ENCODE measurements around the gene ITFG1. TPM values are rescaled to one million over a fixed set of nuclear protein-coding genes. Genes with fewer than 3 reads are reported as not detected.
"Not testable (repeated sequence)": the region's sequence is repeated elsewhere in the genome, so short reads cannot be mapped to it uniquely, and the experiment has no call there.

The ITFG1 gene
- total RNA-seq, 2 experiments from 2014 or later, result 33.7 to 37.9 TPM

- no peaks in the 10 kb centered on the region for H4K20me1 ChIP-seq (ENCODE audit: insufficient read depth, low read length)
- H3K36me3 ChIP-seq (ENCODE audit: insufficient read depth, low read length), result no peaks in the 10 kb centered on the region
- no peak overlapping the region for H3K4me3 ChIP-seq (ENCODE audit: low read depth, low read length, poor library complexity, severe bottlenecking)
- intact Hi-C loops (cut with micrococcal nuclease; ENCODE audit: unreplicated experiment), result no loop called here
- POLR2A ChIA-PET, result no interaction called here
- CTCF ChIA-PET (ENCODE audit: unreplicated experiment), result no interaction called here
- H3K79me2 ChIP-seq (ENCODE audit: insufficient read depth, low read depth, low read length), result no peaks in the 10 kb centered on the region
- DNase-seq (ENCODE audit: low spot score), result no peak
- BruUV-seq (replicated peaks), result no TSS peak
- H3K9me2 ChIP-seq (ENCODE audit: insufficient read depth, low read length), result no peaks in the 10 kb centered on the region
- no peaks in the 10 kb centered on the region for H3K9me3 ChIP-seq (ENCODE audit: low read length)
- H2AFZ ChIP-seq (ENCODE audit: low read length), result no peak overlapping the region
- H3K4me2 ChIP-seq (ENCODE audit: low read length), result no peak overlapping the region
- TF ChIP-seq EZH2phosphoT487 (IDR thresholded peaks at IDR 0.05; ENCODE audit: borderline replicate concordance, low read depth, low read length) (no peak), CTCF (conservative IDR thresholded peaks at IDR 0.05; ENCODE audit: low read length) (no peak)
- H3K27ac ChIP-seq (ENCODE audit: low read depth, low read length, poor library complexity, severe bottlenecking), result no peak overlapping the region
- no peaks in the 10 kb centered on the region for H3K4me1 ChIP-seq (ENCODE audit: insufficient read depth, low read length, poor library complexity, severe bottlenecking)
Measured at GRCh38 chr16:47182318-47182717, 278.5 kb downstream of the ITFG1 start.

DNA sequence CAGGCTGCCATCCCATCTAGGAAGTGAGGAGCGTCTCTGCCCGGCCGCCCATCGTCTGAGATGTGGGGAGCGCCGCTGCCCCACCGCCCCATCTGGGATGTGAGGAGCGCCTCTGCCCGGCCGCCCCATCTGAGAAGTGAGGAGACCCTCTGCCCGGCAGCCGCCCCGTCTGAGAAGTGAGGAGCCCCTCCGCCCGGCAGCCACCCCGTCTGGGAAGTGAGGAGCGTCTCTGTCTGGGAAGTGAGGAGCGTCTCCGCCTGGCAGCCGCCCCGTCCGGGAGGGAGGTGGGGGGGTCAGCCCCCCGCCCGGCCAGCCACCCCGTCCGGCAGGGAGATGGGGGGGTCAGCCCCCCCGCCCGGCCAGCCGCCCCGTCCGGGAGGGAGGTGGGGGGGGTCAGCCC lies 279.8 kb downstream of the ITFG1 start:
- CTCF ChIA-PET (ENCODE audit: unreplicated experiment); POLR2A ChIA-PET; BruUV-seq (replicated peaks): not testable (repeated sequence)

GRCh38 chr16:47180073-47180472 lies 280.8 kb downstream of the ITFG1 start:
- no peaks in the 10 kb centered on the region for H3K4me1 ChIP-seq (ENCODE audit: insufficient read depth, low read length, poor library complexity, severe bottlenecking)
- intact Hi-C loops (cut with micrococcal nuclease; ENCODE audit: unreplicated experiment), result no loop called here
- H4K20me1 ChIP-seq (ENCODE audit: insufficient read depth, low read length), result no peaks in the 10 kb centered on the region
- no peak overlapping the region for H3K4me3 ChIP-seq (ENCODE audit: low read depth, low read length, poor library complexity, severe bottlenecking)
- ChIA-PET POLR2A (interaction anchor here (0.6 kb wide), 1 partner anchor 689 kb away, joined by 3 read pairs; no protein-coding TSS in a partner anchor), CTCF (ENCODE audit: unreplicated experiment) (no interaction called here)
- H3K79me2 ChIP-seq (ENCODE audit: insufficient read depth, low read depth, low read length), result no peaks in the 10 kb centered on the region
- no peaks in the 10 kb centered on the region for H3K9me3 ChIP-seq (ENCODE audit: low read length)
- BruUV-seq (replicated peaks), result no TSS peak
- no peak overlapping the region for H3K4me2 ChIP-seq (ENCODE audit: low read length)
- no peaks in the 10 kb centered on the region for H3K9me2 ChIP-seq (ENCODE audit: insufficient read depth, low read length)
- no peaks in the 10 kb centered on the region for H3K36me3 ChIP-seq (ENCODE audit: insufficient read depth, low read length)
- TF ChIP-seq CTCF (conservative IDR thresholded peaks at IDR 0.05; ENCODE audit: low read length) (no peak), EZH2phosphoT487 (IDR thresholded peaks at IDR 0.05; ENCODE audit: borderline replicate concordance, low read depth, low read length) (no peak)
- no peak for DNase-seq (ENCODE audit: low spot score)
- no peak overlapping the region for H2AFZ ChIP-seq (ENCODE audit: low read length)
- no peak overlapping the region for H3K27ac ChIP-seq (ENCODE audit: low read depth, low read length, poor library complexity, severe bottlenecking)

More for the DNA sequence above, 279.8 kb downstream of the ITFG1 start:
- H3K4me3 ChIP-seq (ENCODE audit: low read depth, low read length, poor library complexity, severe bottlenecking); H3K79me2 ChIP-seq (ENCODE audit: insufficient read depth, low read depth, low read length); intact Hi-C loops (cut with micrococcal nuclease; ENCODE audit: unreplicated experiment); H3K4me2 ChIP-seq (ENCODE audit: low read length); H3K9me2 ChIP-seq (ENCODE audit: insufficient read depth, low read length); H2AFZ ChIP-seq (ENCODE audit: low read length); H3K27ac ChIP-seq (ENCODE audit: low read depth, low read length, poor library complexity, severe bottlenecking); H3K9me3 ChIP-seq (ENCODE audit: low read length); DNase-seq (ENCODE audit: low spot score); H3K36me3 ChIP-seq (ENCODE audit: insufficient read depth, low read length); H3K4me1 ChIP-seq (ENCODE audit: insufficient read depth, low read length, poor library complexity, severe bottlenecking); H4K20me1 ChIP-seq (ENCODE audit: insufficient read depth, low read length): not testable (repeated sequence)

Data from OCI-LY7 (cell line).